IPS-20b (cell line): ENCODE results near the gene PTPRK.

ENCODE experiments used
- H3K27ac ChIP-seq: one replicate; pipeline ENCODE4 v1.5.1; 2013; ENCODE audit warnings: low read length
- H3K27me3 ChIP-seq: 2 replicates; pipeline ENCODE4 v1.6.1; 2013; ENCODE audit warnings: mild to moderate bottlenecking, low read length, inconsistent platforms; ENCODE audit not compliant: insufficient read depth
- H3K36me3 ChIP-seq: 2 replicates; pipeline ENCODE4 v1.6.1; 2013; ENCODE audit warnings: low read depth, mild to moderate bottlenecking, inconsistent platforms, low read length, moderate library complexity; ENCODE audit not compliant: insufficient read depth
- H3K4me1 ChIP-seq: 2 replicates; pipeline ENCODE4 v1.6.1; 2013; ENCODE audit warnings: mild to moderate bottlenecking, control low read depth, inconsistent platforms, low read length, moderate library complexity; ENCODE audit not compliant: insufficient read depth
- H3K4me3 ChIP-seq: 2 replicates; pipeline ENCODE4 v1.5.1; 2013; ENCODE audit warnings: mild to moderate bottlenecking, low read length, inconsistent platforms
- H3K9ac ChIP-seq: 2 replicates; pipeline ENCODE4 v1.6.1; 2013; ENCODE audit warnings: low read depth, mild to moderate bottlenecking, inconsistent platforms, low read length, moderate library complexity
- H3K9me3 ChIP-seq: 2 replicates; pipeline ENCODE4 v1.6.1; 2013; ENCODE audit warnings: mild to moderate bottlenecking, low read depth, low read length, inconsistent platforms; ENCODE audit not compliant: insufficient read depth

Gene PTPRK

DNA sequence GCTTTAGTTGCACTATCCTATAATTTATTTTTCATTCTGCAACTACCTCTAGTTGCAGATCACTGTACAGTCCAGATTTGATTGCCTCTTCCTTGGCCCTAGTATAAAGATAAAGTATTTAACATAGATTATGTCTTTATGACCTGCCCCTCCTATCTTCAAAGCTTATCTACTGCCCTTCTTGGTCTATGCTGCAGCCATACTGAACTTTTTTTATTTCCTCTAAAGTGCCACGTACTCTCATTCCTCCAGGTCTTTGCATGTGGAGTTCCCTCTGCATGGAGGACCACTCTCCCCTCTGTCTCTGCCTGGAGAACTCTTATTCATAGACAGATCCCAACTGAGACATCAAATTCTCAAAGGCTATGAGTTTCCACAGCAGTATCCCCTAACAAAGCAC is 168.0 kb downstream of the PTPRK start:
- no peak overlapping the region for H3K4me3 ChIP-seq
- H3K4me1 ChIP-seq = peaks cover 3% of the 10 kb centered on the region; the same call in 1 of the 2 replicates
- no peaks in the 10 kb centered on the region for H3K9me3 ChIP-seq
- no peak overlapping the region for H3K9ac ChIP-seq
- no peak overlapping the region for H3K27ac ChIP-seq
- no peaks in the 10 kb centered on the region for H3K27me3 ChIP-seq
- H3K36me3 ChIP-seq = no peaks in the 10 kb centered on the region

DNA sequence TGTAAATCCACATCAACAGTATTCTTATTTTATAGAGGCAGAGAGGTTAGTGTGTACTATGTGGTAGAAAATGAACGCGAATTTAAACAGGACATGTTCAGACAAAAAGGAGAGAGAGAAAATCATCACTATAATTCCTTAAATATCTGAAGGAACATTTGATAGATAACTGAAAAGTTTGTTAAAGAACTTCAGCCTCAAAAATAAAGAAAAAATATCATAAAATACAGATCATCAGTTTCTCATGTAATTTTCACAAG is 169.2 kb downstream of the PTPRK start:
- H3K9me3 ChIP-seq = no peaks in the 10 kb centered on the region
- no peak overlapping the region for H3K4me3 ChIP-seq
- no peak overlapping the region for H3K27ac ChIP-seq
- no peaks in the 10 kb centered on the region for H3K36me3 ChIP-seq
- 0 out of 2 replicates have a peak, but pooled peaks cover 4% of the 10 kb centered on the region for H3K4me1 ChIP-seq
- H3K27me3 ChIP-seq = no peaks in the 10 kb centered on the region
- H3K9ac ChIP-seq = no peak overlapping the region

DNA sequence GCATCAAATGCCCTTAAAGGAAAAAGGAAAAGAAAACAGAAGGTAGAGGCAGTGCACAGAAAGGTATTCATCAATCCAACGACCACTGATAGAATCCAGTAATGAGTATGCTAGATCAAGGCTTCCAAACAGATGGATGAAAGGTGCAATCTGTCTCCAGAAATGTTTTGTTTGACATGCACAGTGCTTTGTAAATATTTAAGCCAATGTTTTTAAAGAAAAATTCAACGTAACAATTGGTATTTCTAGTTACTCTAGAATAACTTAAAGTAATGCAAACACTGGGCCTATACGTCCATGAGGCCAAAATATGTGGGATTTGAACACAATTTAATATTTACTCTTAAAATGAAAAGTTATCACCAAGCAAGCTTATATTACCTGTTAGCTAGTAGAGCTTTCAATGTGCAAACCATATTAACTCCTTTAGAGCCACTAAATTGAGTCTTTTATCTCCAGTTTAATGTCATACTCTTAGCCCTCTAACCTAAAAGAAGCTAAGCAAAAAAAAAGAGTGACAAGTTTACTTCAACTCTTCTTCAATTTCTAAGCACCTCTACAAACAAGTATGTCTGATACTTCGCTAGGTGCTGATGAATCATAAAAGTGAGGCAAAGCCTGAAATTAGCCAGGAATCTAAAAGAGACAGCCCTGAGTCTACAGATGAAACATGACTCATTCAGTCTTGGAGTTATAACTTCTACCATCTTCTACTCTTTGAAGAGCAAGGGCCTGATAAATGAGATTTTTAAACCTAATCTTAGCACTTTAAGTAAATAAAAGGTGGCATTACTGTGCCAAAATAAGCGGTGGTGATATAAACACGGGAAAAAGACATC is 169.8 kb downstream of the PTPRK start:
- no peaks in the 10 kb centered on the region for H3K27me3 ChIP-seq
- no peak overlapping the region for H3K9ac ChIP-seq
- H3K9me3 ChIP-seq = no peaks in the 10 kb centered on the region
- no peaks in the 10 kb centered on the region for H3K36me3 ChIP-seq
- 0 out of 2 replicates have a peak, but pooled peaks cover 4% of the 10 kb centered on the region for H3K4me1 ChIP-seq
- no peak overlapping the region for H3K27ac ChIP-seq
- no peak overlapping the region for H3K4me3 ChIP-seq

DNA sequence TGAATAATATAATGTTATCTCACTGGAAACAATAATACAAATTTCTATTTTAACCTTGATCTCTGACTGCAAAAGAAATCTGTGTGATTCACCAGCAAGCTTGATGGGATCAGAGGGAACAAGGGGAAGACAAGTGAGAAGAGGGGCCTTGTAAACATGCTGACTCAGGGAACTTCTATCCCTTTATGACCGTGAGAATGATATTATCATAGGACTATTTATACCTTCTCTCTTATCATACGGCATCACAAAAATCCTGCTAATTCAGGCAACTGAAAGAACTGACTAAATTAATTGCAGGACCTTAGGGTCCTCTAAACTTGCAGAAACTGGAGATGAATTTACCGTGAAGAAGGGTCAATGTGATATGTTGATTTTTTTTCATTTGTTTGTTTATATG is 173.3 kb downstream of the PTPRK start:
- Histone ChIP-seq H3K36me3 (no peaks in the 10 kb centered on the region), H3K27me3 (no peaks in the 10 kb centered on the region), H3K9me3 (no peaks in the 10 kb centered on the region), H3K9ac (no peak overlapping the region), H3K27ac (no peak overlapping the region), H3K4me1 (0 out of 2 replicates have a peak, but pooled peaks cover 4% of the 10 kb centered on the region), H3K4me3 (no peak overlapping the region)

DNA sequence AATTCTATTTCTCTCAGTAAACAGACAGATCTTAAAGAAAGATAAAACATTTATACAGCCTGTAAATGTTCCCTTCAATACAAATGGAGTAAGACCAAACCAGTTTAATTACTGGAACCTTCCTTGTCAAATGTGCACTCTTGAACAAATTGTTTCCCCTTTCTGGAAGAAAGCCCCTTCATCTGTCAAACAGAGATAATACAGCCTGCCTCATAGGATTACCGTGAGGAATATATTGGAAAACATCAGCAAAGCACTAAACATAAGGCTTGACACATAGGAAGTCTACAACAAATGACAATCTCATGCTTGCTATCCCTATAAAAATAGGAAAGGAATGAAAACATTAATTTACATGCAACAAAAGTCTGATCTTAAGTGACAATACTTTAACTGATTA is 173.8 kb downstream of the PTPRK start:
- H3K27ac ChIP-seq = no peak overlapping the region
- H3K9me3 ChIP-seq = no peaks in the 10 kb centered on the region
- 0 out of 2 replicates have a peak, but pooled peaks cover 4% of the 10 kb centered on the region for H3K4me1 ChIP-seq
- no peak overlapping the region for H3K9ac ChIP-seq
- no peaks in the 10 kb centered on the region for H3K36me3 ChIP-seq
- H3K4me3 ChIP-seq = no peak overlapping the region
- H3K27me3 ChIP-seq = no peaks in the 10 kb centered on the region

DNA sequence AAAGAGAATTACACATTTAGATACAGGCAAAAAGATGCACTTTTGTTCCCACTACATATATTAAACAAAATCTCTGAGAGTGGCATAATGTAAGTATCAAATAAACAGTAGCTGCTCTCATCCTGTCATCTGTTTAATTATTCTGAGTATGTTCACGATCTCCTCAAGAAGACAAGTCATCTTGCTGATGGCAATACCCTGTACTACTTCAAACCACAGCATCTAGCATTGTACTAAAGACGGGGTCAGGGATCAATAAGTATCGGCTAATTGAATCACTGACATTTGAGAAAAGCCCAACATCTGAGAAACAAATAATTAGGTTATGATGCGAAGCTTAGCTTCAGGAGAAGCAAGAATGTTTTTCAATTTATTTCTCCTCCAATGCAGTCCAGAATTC is 175.1 kb downstream of the PTPRK start:
- Histone ChIP-seq H3K27me3 (no peaks in the 10 kb centered on the region), H3K36me3 (no peaks in the 10 kb centered on the region), H3K4me3 (no peak overlapping the region), H3K27ac (no peak overlapping the region), H3K4me1 (0 out of 2 replicates have a peak, but pooled peaks cover 4% of the 10 kb centered on the region), H3K9ac (no peak overlapping the region), H3K9me3 (no peaks in the 10 kb centered on the region)

DNA sequence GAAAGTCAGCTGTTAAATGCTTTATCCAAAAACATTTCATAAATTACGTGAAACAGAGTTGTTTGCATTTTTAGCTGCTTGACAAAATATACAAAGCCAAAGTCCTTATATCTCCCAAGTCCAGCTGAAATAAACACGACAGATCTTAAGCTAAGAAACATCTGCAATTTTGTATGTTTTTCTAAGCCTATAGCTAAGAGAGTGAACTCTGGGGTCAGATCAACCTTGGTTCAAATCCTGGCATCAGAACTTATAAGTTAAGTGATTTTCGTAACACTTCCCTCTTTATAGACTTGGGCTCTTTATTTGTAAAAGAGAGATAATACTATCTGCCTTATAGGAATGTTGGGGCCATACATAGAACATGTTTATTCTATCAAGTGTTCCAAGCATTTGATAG is 176.7 kb downstream of the PTPRK start:
- Histone ChIP-seq H3K27ac (no peak overlapping the region), H3K4me1 (0 out of 2 replicates have a peak, but pooled peaks cover 4% of the 10 kb centered on the region), H3K9me3 (no peaks in the 10 kb centered on the region), H3K27me3 (no peaks in the 10 kb centered on the region), H3K9ac (no peak overlapping the region), H3K36me3 (no peaks in the 10 kb centered on the region), H3K4me3 (no peak overlapping the region)

DNA sequence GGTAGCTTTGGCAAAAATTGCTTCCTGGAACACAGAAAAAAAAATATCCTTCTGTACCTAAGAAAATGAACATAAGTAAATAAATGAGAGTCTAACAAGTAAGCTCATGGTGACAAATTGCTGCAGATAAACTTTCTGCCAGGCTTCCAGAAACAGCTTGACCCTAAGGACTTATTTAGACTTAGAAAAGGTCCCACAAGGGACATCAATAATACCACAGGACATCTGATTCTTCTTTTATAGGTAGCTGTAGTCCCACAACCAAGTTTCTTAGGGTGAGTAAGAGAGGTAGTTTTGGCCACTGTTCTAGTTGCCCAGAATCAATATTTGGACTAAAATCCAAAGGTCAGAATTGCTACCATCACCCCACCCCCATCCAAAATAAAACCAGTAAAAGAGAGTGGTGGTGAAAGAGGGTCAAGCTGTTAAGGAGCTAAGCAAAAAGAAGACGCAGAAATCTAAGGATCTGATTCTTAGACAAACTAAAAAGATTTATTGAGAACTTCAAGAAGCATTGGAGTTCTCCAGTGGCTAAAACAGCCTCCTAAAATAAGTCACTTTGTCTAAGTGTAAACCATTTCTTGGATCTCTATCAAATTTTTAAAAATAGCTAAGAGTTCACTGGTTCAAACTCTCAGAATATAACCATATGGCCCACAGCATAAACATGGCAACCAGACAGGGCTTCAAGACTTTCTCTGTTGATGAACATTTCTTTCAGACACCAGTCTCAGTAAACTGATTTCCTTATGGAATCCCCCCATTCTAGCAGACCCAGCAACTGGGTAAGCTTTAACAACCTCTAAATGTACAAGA is 180.6 kb downstream of the PTPRK start:
- Histone ChIP-seq H3K27me3 (no peaks in the 10 kb centered on the region), H3K4me1 (no peaks in the 10 kb centered on the region), H3K36me3 (no peaks in the 10 kb centered on the region), H3K9me3 (no peaks in the 10 kb centered on the region), H3K4me3 (no peak overlapping the region), H3K27ac (no peak overlapping the region), H3K9ac (no peak overlapping the region)

DNA sequence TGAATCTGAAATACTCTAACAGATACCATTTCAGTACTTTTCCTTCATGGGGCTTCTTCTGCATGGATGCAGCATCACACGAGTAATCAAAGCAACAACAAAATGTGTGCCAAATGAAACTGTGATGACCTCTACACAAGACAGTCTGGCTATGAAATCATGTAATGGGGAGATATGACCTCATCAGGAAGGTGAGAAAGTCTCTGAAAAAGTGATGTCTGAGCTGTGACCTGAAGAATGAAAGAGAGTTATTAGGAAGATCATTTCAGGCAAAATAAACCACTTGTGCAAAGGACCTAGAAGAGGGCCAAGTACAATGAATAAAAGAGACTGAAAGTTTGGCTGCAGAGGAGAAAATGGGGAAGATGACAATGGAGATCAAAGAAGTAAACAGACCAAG is 182.8 kb downstream of the PTPRK start:
- Histone ChIP-seq H3K4me3 (no peak overlapping the region), H3K4me1 (no peaks in the 10 kb centered on the region), H3K9me3 (no peaks in the 10 kb centered on the region), H3K9ac (no peak overlapping the region), H3K27me3 (no peaks in the 10 kb centered on the region), H3K27ac (no peak overlapping the region), H3K36me3 (no peaks in the 10 kb centered on the region)

DNA sequence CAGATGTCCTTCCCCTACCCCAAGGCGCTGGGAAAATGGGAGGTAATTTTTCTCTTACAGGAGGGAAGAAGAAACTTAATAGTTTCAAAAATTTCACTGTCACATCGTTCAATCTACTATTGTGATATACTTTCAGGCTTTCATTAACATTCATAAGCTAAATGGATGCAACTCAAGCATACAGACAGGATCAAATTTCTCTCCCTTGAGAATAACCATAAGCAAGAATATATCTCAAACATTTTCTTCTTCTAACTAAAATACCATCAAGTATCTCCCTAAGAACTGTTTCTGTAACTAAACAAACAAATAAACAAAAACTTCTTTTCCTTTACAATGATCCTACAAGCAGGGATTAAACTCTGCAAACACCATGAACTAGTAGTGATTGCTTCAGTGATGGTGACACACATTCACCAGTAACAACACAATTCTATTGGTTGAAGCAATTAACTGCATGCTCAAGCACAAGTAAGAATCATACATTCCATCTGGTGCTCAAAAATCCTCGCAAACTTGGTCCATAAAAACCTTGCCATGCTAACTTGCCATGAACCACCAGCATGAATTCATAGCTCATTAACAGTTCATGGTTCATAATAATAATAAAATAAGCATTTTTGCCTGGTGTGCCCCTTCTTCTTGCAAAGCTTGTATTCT is 183.8 kb downstream of the PTPRK start:
- H3K27me3 ChIP-seq = no peaks in the 10 kb centered on the region
- H3K36me3 ChIP-seq = no peaks in the 10 kb centered on the region
- H3K27ac ChIP-seq = no peak overlapping the region
- H3K9me3 ChIP-seq = no peaks in the 10 kb centered on the region
- peaks cover 5% of the 10 kb centered on the region; the same call in 1 of the 2 replicates for H3K4me1 ChIP-seq
- no peak overlapping the region for H3K9ac ChIP-seq
- H3K4me3 ChIP-seq = no peak overlapping the region

DNA sequence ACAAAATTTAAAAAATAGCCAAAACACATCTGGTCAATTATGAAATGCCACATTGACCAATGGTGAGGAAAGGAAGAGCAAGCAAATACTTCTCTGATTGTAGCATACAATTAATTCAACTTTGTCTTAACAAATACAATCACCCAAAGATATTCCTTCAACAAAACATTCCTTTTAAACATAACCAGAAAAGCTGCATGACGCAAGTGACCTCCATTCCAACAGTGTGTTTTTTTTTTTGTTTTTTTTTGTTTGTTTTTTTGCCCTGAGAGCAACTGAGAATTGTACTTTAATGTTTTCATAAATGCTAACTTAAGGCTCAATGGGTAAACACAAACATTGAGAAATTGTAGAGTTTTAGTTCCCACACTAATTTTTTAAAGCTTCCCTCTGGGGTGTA is 184.4 kb downstream of the PTPRK start:
- no peak overlapping the region for H3K9ac ChIP-seq
- no peaks in the 10 kb centered on the region for H3K27me3 ChIP-seq
- peaks cover 5% of the 10 kb centered on the region; the same call in 1 of the 2 replicates for H3K4me1 ChIP-seq
- no peak overlapping the region for H3K4me3 ChIP-seq
- H3K36me3 ChIP-seq = no peaks in the 10 kb centered on the region
- no peak overlapping the region for H3K27ac ChIP-seq
- H3K9me3 ChIP-seq = no peaks in the 10 kb centered on the region
